Stimulated activated CD4-positive, alpha-beta T cell treated with anti-CD3 and anti-CD28 coated beads, Interleukin-15, amount 100 ng/mL, for 1 hour (primary cell): Measurements from ENCODE around the gene NLN.

Experiments
- DNase-seq, 2 donors: peaks; one replicate each; pipeline ENCODE4 v3.0.0-alpha.2; 2020; ENCODE audit warnings: low read depth in 1 of 2, low spot score in 1 of 2

NLN gene

DNA sequence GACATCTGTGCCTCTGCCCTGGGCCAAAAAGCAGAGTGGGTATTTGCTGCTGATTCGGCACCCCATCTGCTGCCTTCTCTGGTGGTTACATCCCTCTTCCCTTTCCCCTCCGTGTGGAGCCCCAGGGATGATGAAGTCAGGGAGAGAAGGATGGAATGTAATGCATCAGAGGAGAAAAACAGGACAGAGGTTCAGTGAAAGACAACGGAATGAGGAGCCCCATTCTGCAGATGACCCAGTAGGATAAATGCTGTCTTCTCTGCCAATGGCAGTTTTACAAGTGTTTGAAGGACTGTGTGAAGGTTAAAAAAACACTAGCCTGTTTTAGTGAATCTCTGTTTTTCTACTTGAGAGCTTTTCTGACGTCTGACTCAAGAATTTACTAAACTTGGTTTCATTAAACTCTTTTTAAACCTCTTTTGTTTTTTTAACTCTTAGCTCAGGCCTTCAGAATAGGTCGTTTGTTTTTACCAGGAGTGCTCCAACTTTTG lies 86.3 kb downstream of the NLN start:
- DNase-seq: no peak

DNA sequence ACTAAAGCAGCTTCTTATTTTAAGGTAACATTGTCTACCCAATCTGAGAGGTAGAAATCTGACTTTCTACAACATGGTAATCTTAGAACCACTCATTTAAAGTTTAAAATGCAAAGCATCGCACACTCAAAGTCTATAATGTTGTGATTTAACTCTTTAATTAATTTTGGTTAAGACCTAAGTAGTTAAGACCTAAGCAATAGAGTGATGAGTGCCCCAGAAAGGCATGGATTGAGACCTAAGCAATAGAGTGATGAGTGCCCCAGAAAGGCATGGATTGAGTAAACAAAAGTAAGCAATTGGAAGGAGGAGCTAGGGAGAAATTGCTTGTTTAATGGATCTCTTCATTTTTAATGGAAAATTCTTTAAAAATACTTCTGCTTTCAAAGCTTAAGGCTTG lies 86.8 kb downstream of the NLN start:
- DNase-seq: no peak

DNA sequence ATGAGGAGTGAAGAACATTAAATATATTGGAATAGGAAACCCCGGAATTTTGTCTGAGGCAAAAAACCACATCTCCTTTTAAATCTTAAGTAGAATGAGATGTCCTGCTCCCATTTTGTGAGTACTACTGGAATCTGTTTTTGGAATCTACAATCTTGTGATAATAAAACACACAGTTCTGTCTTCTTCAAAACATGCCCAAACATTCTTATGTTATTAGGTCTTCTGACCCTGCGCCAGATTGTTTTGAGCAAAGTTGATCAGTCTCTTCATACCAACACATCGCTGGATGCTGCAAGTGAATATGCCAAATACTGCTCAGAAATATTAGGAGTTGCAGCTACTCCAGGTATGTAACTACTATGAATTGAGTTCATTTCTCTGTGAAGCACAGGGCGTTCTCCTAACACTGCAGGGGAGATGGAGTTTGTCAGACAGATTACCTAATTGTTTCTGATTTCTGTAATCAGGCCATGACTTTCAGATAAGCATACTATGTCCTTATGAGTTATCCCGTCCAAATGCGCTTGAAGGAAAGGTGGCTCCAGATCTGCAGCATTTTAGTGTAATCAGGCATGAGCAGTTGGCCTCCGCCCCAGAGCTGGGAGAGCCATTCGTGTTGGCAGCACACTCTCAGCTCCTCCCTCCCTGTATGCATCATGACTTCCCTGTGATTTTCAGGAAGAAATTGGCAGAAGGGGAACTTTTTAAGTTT lies 88.0 kb downstream of the NLN start:
- DNase-seq: no peak

DNA sequence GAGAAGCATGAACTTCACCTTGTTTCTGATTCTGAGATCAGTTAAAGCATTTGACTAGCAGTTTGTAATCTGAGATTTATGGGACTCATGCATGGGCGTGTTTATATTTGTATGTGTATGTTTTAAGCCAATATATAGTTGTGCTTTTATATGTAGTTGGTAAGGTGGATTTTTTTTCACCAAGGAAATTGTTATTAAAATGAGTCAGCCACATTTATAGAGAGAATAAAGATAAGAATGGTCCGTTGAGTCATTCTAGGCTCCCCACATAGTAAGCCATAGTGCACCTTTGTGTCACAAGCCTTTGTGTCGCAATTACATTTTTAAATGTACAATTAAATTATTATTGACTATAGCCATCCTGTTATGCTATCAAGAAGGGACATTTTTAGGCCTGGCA lies 89.0 kb downstream of the NLN start:
- no peak for DNase-seq

DNA sequence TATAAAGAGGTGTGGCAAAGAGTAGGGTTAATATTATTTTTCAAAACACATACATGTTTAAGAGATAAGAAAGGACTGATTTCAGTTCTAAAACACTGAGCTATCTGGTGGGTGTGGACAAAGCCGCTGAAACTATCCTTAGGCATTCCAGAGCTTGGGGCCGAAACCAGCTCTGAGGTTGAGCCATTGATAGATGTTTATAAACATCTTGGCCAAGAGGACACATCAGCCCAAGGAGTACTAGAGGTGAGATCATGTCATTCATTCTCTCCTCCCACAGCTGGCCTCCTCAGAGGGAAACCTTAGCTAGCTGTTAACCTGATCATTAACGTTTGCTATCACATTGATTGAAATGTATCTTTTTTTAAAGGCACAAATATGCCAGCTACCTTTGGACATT lies 89.9 kb downstream of the NLN start:
- no peak for DNase-seq

DNA sequence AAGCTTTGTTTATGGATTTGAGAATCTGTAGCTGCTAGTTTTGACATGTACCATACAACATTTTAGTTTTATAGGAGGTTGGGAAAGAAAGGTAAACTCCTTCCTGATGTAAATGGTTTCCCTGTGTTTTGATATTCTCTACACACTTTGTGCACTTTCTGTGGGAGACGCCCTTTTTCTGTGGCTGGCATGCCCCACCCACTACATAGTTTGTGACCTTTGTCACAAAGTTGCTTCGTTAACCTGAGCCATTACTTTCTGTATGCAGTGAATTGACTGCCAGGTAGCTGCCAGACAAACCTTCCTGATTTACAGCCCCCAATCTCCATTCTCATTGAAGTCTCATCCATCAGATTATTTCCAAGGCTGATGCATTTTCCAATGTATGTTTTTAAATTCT lies 90.6 kb downstream of the NLN start:
- DNase-seq: no peak

DNA sequence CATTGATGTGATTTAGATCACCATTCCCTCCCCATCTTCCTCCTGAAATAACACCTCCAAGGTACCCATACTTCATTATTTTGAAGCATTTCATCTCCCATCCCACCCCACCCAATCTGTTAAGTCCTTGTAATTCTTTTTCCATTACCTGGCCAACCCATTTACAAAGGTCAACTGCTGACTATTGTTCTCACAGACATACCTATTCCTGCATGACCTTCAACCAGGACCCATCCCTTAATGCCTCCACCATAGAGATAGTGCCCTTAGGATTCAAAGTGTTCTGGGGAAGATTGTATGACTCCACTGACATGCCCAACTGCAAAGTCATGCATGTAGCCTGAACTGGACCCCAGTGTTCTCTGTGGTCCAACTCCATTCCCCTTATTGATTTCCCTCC lies 91.2 kb downstream of the NLN start:
- DNase-seq: no peak

DNA sequence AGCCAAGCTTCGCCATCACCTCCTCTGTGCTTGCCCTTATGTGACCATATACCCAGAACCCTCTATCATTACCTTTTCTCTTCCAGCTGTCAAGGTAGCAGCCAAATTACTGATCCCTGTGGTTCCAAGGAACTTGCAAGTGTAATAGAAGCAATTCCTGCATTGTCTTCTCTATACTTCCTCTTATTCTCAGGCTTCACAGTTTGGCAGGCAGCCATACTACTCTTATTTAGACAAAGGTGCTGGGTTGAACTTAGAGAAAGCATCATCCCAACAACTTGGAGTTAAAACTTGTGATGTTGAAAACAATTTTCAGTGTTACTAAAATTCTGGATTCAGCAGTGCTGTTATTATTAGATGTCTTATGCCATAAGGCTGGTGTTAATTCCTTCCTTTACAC lies 93.2 kb downstream of the NLN start:
- no peak for DNase-seq

DNA sequence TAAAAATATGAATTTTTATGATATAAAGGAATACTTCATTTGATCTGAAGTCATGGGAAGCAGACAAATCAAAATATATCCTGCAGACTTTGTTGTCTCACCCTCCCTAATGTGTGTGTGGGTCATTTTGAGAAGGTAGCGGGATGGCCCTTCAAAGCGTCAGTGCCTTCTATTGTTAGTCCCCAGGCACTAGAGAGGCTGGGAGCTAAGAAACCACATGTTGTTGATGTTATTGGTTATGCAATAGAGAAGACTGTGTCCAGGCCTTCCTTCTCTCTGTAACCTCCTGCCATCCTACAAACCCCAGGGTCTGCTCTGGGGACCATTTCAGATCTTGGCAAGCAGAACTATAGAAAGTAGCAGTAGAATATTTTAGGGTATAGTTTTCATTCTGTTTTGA lies 94.7 kb downstream of the NLN start:
- no peak for DNase-seq

DNA sequence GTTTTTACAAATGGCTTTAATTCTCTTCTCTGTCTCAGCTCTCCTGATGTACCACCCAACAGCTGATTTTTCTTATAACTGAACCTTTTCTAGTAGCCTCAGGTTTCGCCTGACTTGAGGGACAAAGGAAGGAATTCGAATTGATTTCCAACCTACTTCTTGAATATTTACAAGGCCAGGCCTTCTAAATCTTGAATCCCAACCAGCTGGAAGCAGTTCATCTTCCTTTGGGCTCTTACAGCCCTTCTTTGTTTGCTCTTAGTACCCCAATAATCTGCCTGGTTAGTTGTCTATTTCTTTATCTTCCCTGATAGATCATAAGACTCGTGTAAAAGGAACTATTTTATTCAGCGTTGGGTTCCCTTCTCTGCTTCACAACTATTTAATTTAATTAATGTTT lies 95.9 kb downstream of the NLN start:
- no peak for DNase-seq

DNA sequence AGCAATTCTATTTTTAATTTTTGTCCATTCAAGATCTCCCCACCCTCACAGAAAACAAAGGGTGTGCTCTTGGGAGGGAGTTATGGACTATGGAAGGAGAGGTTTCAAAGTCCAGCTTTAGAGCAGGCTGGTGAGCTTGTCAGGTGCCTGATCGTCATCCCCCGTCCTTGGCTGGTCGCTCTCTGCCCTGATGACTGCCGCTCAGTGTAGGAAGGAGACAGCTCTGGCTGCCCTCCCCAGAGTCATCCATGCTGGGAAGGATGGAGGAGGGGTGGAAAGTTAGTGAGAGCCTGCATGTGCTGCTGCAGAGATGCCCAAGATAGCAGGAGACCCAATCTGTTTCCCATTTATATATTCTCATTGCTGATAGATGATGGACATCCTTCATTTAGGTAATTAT lies 96.6 kb downstream of the NLN start:
- DNase-seq: no peak

DNA sequence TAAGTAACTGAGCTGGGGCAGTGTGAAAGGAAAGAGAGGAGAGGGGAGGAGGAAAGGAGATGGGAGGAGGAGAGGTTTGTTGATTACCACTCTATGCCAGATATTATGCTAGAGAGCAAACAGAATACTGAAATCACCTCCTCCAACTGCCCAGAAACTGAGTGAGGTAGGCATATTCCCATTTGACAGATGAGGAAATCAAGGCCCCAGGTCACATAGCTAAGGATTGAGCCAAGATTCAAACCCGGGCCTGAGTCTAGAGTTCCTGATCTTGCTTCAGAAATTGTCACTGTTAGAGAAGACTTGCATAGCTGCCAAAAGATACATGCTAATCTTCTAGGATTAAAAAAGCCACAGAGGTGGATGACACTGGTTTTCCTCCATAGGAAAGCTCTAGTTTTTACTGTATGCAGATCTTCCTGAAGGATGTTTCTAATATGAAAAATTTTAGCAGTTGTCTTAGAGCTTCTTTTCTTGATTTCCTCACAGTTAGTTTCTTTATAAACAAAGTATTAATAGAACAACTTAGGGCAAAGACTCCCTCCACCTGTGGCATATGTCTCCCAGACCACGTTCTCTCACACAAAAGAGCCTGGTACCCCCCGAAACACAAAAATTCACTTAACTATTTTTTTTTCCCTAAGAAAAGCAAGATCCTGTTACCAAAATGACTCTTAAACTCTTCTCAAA lies 97.4 kb downstream of the NLN start:
- DNase-seq: no peak

DNA sequence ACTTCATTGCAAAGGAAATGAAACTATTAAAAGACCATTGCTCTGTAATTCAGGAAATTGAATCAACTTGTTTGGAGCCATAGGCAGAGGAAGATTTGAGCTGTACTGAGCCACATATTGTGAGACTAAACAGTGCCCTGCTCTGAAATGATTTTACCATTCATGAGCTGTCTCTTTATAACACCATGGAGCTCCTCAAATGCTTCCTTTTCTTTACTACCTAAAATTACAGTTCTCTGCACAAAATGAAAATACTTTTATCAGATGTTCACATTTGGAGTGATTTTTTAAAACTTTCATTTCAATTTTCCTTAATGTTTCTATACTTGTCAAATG lies 97.9 kb downstream of the NLN start:
- no peak for DNase-seq

DNA sequence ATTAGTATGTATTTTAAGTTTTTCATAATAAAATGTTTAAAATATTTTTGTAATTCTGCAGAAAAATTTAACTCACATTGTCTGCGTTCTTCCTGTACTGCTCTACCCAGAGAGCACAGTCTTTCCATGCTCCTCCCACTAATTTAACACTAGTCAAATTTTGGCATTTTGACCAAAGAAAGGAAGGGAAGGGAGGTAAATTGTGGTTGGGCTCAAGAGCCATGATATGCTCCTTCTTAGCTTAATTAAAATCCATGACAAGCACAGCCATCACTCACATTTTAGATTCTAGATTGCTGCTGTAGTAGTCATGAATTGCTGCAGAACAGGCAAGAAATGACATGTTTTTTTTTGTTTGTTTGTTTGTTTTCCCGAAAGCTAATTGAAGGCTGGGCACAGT lies 98.4 kb downstream of the NLN start:
- DNase-seq: no peak

DNA sequence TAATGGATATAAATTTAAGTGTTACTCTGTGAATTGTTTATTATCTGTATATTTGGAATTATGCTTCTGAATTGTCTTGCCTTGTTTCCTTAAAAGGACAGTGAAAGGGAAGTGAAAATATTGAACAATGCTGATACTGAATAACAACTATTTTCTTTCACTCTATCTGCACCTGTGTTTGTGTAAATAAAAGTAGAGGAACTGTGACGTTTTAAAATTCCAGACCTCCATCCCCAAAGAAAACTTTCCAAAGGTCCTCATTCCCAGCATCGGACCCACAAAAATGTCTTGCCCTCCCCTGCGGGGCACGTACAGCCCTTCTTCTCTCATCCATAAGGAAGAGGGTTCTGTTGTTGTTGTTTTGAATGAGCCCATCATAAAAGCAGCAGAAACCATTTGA lies 100.0 kb downstream of the NLN start:
- no peak for DNase-seq

DNA sequence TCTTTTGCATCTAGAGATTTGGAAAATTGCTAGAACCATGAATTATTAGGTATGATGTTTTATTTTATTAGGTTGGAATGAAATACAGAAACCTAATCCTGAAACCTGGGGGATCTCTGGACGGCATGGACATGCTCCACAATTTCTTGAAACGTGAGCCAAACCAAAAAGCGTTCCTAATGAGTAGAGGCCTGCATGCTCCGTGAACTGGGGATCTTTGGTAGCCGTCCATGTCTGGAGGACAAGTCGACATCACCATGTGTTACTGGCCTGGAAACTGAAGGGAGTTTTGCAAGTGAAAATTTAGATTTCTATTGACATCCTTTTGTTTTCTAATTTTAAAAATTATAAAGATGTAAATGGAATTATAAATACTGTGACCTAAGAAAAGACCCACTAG lies 100.7 kb downstream of the NLN start:
- DNase-seq: no peak

DNA sequence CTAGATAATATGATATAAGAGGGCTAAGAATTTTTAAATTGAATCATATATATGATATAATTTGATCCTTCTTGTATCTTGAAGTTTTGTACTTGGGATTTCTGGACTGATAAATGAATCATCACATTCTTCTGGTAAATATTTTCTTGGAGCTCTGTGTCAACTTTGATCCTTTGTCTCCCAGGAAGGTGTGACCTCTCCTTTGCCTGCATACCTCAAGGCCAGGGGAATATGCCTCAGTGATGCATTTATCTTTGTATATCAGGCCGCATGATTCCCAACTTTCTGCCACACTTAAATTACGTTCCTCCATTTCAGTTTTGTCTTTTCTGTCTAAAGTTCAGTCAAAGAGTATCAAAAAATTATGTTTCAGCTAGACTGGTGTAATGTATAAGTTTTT lies 101.2 kb downstream of the NLN start:
- DNase-seq: no peak

DNA sequence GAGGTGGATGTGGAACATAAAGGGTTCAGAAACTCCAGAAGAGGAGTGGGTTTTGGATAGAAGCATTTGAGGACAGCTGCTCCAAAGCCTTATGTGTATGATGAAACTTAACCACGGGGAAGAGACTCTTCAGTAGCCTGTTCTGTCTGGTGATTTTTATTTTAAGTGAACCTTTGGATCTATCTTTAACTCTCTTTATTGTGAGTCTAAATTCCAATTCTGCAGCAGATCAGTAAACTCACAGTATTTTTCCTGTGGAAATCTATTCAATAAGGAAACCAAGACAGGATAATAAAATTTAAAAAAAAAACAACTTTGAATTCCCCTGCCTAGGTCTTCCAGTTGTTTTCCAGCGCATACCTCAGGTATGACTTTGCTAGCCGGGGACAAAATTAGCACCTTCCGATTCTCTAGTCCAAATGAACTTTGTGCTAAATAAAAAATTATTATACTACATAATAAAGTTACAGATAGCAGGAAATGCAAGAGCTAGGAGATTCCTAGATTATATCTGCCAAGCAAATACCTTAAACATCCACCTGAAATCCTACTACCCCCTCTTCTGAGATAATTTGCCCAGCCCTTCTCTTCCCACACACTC lies 101.9 kb downstream of the NLN start:
- no peak for DNase-seq

DNA sequence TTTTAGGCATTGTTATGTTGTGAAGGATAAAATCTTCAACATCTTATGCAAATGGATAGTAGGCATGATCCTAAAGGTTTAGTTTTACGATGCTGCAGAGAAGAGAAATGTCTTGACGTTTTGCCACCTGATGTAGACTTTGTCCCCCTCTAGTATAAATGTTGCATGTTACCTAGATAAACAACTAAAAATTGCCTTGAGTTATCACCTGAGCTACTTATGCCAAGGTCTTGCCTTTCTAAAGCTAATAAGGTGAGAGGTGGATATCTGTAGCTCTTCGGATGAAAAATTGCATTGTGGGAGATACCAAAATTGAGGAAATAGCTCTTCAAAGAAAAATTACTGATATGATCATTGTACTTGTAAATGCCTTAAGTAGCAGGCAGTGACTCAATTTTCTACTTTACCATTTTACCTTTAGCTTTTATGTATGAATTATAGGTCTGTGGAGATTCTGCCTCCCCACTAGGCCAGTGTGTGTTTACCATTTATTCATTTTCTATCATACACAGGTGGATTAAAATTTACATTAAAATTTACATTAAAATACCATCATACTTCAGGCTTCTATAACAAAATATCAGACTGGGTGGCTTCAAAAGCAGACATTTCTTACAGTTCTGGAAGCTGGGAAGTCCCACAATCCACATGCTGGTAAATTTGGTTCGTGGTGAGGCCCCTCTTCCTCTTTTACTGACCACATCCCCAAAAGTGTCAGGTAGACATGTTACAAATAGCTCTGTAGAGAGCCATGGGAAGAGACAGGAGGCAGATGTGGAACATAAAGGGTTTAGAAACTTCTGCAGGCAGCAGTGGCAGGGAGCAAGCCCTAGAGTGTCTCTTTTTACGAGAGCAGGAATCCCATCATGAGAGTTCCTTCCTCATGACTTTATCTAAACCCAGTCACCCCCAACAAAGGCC lies 103.7 kb downstream of the NLN start:
- no peak for DNase-seq

DNA sequence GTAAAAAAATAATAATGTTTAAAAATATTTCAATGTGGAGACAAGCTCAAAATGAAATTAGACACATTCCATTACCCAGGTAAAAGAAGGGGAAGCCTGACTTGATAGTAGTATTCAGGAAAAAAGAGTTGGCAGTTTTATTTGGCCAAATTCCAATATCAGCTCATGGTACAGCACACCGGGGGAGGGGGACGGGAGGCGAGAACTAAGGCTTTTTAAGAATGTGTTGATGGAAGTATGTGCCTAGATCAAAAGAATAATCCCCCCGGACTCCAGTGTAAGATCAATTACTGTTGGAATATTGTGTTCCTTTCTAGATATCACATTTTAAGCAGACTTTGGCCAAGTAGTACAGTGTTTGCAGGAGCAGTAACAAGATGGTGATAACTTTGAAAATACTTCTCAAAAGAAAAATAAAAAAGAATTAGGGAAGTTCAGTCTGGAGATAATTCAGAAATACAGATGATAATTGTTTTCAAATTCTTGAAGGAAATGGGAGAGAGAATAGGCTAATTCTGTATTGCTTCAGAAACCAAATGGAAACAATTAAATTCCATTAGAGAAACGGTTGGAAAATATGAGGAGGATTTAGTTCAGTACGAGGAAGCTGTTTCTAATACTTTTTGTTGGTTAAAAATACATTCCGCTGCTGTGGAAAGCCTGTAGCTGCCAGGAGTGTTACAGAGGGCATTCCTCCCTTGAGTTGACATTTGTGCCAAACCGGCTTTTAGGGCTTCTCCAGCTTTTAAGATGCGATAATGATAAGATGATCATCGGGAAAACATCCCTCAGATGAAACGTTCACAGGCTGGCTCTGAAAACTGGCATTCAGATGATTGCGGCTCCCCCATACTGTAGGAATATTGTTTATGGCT lies 106.3 kb downstream of the NLN start:
- no peak for DNase-seq

DNA sequence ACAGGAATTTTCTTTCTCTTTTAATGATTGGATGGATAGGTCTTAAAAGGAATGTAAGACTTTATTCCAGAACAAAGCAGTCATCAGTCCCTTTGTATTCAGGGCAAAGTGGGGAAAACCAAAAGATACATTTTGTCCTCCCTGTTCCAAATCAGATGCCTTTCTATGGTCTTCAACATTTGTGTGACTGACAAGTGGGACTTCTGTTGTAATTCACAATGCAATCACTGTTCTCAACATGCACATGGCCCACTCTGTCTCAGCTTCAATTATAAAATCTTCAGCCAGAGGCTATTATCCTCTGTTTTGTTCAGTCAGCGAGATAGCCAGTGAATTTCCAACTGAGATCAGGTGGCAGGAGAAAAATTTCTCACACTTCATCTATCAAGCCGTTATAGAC lies 108.9 kb downstream of the NLN start:
- no peak for DNase-seq
